GM21786 (cell line): ENCODE measurements around the gene LRRFIP1.
"Not testable (repeated sequence)": the region's sequence is repeated elsewhere in the genome, so short reads cannot be mapped to it uniquely, and the experiment has no call there.

Experiments used
- ATAC-seq: cut with Tn5 transposase; IDR thresholded peaks from one replicate; pipeline ENCODE4 v1.9.1; 2021; ENCODE audit not compliant: unreplicated experiment

Gene LRRFIP1

GRCh38 chr2:237596520-237597195, 30.7 kb upstream of the LRRFIP1 start:
- ATAC-seq: no peak

DNA sequence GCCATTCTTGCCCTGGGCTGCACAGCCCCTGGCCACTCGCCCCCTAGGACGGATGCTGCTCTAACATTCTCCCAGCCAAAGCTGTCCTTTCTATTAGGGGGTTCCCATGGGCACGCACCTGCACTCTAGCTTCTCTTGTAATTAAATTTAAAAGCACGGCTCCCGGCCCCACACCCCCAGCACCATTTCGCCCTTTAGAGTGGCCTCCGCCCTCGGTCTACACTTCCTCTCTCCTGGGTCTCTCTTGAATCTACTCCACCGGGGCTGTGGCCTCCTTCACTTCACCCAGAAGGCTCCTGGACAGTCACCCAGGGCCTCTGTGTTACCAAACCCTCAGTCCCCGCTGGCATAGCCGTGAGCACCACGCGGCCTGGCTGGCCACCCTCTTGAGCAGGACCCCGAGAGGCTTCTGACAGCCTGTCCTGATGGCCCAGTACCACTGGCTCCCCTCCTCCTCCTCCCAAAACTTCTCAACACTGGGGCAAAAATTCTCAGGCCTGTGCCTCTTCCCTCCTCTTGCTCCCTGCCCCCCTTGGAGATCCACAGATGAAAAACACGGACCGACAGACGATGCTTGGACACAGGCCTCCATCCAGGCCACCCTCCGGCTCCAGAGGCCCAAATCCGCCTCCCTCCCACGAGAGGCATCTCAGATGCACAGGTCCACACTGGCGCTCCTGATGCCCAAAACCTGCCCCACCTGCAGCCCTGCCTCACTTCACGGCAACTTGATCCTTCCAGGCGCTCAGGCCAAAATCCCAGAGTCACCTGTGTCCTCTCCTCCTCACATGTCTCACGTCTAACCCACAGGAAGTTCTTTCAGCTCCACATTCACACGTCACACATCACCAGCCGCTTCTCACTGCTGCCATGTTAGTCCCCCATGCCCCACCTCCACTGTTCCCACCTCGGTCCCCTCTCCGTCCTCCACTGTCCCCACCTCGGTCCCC, 29.9 kb upstream of the LRRFIP1 start:
- no peak for ATAC-seq

DNA sequence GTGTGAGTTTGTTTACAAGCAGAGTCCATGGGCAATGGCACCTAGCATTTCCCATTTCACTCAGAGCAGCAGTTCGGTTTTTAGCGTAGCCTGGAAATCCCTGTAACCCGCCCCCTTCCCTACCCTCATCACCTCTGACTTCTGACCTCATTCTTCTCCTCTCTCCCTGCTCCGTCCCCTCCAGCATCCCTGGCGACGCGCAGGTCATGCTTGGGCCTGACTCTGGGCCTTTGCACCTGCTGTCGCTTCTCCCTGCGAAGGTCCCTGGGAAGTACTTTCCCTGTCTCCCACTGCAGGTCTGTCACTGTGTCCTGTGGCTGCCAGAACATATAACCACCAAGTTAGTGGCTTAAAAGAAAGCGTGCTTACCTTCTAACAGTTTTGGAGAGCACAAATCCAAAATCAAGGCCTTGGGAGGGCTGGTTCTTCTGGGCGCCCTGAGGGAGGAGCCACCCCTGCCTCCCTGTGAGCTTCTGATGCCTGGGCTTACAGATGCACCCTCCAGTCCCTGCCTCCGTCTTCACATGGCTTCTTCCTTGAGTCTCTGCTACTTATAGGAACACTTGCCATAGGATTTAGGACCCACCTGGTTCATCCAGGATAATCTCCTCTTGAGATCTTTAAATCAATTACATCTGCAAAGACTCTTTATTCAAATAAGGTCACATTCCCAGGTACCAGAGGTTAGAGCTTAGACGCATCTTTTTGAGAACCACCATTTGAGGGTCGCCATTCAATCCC, 28.7 kb upstream of the LRRFIP1 start:
- ATAC-seq: no peak

- no peak for ATAC-seq
Measured at GRCh38 chr2:237599465-237600110, 27.8 kb upstream of the LRRFIP1 start.

DNA sequence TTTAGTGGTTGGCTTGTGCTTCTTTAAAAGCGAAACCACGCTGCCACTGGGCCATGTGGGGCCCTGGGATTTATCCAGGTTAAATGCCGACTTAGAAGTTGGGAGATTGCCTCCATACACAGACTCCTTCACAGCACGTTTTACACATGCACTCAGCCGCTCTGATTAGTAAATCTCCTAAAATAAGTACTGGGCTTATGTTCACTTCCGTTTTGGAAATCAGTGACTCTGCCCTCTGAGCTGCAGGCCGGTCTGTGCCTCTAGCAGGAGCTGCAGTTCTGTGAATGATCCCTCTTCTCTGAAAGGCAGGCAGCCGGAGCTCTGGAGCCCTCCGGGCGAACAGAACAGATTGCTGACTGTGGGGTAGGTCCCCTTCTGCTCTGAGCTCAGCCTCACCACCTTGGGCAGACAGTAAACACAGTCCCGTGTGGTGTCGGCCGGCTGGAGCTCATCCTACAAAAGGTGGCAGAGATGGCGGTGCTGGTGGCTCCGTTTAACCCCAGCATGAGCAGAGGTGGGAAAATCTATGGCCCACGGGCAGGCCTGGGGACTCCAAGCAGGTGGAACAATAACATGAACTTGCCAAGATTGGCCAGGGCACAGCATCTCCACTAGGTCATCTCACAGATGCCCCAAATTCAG, 27.1 kb upstream of the LRRFIP1 start:
- ATAC-seq: no peak

DNA sequence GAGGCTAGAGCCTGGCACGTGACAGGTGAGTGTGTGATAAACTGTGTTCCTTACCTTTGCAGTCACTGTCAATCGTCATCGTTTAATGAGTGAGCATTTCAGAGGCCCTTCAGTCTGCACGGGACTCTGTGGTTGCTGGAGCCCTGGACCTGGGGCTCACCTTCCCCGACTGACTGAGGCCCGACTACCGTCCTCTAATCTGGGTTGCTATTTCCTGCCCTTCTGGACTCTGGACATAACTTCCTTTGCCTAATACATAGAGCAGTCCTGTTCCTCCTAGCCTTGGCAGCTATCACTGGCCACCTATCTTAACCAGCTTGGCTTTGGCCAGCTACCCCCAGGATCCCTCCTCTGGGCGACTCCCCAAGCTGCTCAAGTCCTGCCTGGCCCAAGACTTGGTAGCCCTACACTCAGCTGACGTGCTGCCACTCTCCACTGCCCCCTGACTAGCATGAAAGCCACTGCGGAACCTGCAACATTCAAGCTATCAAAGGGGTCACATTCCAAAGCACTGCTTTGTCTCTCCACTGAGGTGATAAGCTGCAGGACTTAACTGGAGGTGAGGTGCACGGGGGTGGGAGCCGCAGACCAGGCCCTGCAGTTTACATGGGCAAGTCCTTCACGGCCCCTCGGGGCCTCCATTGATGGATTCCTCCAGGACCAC, 25.8 kb upstream of the LRRFIP1 start:
- no peak for ATAC-seq

DNA sequence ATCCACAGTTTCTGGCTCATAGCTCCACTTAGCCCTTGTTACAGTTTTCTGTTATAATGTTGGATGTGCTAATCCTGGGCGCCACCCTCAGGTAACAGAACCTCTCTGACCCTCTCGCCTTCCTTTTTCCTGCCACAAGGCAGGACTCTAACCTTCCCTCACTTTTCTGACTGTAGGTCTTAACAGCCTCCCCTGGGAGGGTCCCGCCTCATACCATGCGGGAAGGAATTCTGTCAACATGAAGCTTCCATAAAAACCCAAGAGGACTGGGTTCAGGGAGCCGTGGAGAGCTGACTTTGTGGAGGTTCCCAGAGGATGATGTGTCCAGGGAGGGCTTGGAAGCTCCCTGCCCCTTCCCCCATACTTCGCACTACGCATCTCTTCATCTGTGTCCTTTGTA, 25.0 kb upstream of the LRRFIP1 start:
- ATAC-seq: no peak

- ATAC-seq: no peak
Measured at GRCh38 chr2:237603049-237603717, 24.2 kb upstream of the LRRFIP1 start.

GRCh38 chr2:237603718-237604362, 23.5 kb upstream of the LRRFIP1 start:
- no peak for ATAC-seq

GRCh38 chr2:237604391-237604790, 23.0 kb upstream of the LRRFIP1 start:
- ATAC-seq: no peak

- ATAC-seq: no peak
Measured at GRCh38 chr2:237604960-237605359, 22.4 kb upstream of the LRRFIP1 start.

DNA sequence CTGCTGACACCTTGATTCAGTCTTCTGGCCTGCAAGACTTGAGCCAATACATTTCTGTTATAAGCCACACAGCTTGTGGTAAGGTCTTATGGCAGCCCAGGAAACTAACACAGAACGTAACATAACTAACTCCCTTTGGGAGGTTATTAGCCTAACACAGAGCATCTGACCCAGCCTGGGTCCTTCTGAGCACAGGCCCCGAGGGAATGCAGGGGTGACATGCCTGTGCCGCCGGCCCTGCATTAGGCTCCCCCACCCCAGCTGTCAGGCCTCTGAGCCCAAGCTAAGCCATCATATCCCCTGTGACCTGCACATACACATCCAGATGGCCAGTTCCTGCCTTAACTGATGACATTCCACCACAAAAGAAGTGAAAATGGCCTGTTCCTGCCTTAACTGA, 20.9 kb upstream of the LRRFIP1 start:
- not testable (repeated sequence) for ATAC-seq

- no peak for ATAC-seq
Measured at GRCh38 chr2:237612527-237613357, 14.6 kb upstream of the LRRFIP1 start.

GRCh38 chr2:237613679-237614078, 13.7 kb upstream of the LRRFIP1 start:
- no peak for ATAC-seq

DNA sequence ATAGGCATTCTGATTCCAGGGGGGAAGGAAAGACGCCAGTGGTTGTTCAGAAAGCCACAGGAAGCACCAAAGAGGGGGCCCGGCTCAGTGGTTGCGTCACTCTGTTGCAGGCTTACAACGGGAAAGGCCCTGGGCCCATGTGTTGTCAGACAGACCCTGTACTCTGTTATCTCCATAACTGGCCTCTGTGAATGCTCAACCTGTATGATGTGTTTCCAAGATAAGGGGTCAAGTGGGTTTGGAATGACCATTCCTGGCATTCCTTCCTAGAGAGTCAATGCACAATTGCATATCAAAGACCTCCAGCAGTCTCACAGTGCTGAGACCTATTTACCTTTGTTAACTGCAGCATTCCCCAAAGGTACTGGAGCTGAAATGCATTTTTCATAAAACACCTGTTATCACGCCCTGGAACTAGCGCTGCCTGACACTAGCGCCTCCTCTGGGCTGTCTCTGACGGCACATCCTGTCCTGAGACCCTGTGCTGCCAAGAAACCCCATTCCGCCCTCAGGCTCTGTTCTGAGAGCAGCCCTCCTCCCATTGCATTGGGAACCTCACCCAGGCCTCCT, 13.2 kb upstream of the LRRFIP1 start:
- no peak for ATAC-seq

DNA sequence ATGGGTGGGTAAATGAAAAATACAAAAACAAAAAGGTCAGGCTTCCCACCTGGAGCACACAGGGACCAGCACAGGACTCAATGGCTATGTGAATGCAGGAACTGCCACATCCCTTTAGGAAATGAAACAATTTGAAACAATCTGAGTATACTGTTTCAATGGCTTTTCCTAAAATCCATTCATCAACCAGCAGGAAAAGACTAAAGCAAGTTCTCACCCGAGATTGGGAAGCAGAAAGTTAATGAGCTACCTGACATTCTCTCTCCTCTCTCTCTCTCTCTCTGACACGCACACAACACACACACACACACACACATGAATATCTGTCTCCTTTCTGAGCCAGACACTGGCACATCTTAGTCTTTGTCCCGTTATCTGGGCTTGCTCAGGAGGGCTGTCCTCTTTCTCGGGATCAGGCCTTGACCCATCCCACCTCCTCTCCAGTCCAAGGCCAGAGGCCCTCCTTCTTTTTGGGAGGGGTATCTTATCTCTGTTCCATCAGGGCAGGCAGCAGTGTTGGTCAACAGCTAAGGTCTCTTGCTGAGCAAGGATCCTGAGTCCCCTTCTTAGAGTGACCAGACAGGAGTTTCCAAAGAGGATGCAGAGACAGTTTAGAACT, 11.6 kb upstream of the LRRFIP1 start:
- ATAC-seq: no peak

GRCh38 chr2:237616373-237616733, 11.0 kb upstream of the LRRFIP1 start:
- no peak for ATAC-seq
